Measurements from ENCODE around the gene ADARB2.

DNA sequence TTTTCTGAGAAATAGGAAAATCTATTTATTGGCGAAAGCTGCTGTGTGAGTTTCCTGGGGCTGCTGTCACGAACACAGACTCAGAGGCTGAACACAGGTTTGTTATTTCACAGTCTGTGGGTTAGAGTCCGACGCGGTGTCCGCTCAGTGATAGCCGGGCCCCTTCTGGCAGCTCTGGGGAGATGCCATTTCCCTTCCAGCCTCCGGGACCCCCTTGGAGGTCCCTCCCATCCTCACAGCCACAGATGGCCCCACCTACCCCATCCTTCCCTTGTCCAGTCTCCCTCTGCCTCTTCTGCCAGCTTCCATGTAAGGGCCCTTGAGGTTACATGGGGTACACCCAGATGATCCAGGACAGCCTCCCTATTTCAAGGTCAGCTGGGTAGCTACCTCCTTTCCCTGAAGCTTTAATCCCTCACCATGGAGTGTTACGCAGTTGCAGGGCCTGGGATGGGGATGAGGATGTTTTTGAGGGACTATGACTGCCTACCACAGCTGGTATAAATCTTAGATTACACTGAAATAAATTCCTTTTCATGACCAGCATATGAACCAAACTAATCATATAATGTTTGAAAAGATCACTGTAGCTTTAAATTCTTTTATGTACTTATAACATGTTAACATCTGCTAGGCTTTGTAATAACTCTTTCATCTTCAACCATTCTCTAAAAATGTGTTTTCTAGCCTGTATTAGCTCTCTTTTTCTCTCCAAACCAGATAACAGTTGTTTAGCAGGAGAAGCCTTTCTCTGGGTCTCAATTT lies 582.6 kb downstream of the ADARB2 start:
- TF ChIP-seq, protein P1, sequence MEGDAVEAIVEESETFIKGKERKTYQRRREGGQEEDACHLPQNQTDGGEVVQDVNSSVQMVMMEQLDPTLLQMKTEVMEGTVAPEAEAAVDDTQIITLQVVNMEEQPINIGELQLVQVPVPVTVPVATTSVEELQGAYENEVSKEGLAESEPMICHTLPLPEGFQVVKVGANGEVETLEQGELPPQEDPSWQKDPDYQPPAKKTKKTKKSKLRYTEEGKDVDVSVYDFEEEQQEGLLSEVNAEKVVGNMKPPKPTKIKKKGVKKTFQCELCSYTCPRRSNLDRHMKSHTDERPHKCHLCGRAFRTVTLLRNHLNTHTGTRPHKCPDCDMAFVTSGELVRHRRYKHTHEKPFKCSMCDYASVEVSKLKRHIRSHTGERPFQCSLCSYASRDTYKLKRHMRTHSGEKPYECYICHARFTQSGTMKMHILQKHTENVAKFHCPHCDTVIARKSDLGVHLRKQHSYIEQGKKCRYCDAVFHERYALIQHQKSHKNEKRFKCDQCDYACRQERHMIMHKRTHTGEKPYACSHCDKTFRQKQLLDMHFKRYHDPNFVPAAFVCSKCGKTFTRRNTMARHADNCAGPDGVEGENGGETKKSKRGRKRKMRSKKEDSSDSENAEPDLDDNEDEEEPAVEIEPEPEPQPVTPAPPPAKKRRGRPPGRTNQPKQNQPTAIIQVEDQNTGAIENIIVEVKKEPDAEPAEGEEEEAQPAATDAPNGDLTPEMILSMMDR (IDR thresholded peaks at IDR 0.05): no peak
- no peak for TF ChIP-seq POLR2A (IDR thresholded peaks at IDR 0.05)

All from testis (tissue), 2 donors.